ENCODE measurements around the gene LRMDA.

Gene LRMDA

DNA sequence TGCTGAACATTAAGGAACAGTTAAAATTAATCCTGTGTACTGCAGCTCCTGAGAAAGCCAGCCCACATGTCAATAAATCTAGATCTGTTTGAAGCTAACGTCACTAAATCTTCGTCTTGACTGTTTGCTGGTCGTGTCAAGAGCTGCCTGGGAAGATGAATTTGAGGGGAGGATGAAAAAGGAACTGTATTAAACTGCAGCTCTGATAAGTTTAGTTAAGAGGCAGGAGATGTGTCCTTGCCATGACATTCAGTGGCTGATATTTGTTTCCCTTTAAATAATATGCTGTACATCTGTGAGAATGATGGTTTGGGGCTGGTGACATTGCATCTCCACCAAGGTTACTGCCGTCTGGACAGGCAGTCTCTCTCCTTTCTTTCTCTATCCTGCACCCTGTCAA, 435.3 kb downstream of the LRMDA start:
- no peak overlapping the region for H3K27ac ChIP-seq (ENCODE audit: extremely low read depth, low read depth, low read length)
- TF ChIP-seq ZNF510 (tag by site-specific recombination; IDR thresholded peaks at IDR 0.05; ENCODE audit: insufficient replicate concordance) (no peak), ZNF776 (tag by site-specific recombination; IDR thresholded peaks at IDR 0.05; ENCODE audit: borderline replicate concordance) (no peak), ZNF324 (tag by site-specific recombination; IDR thresholded peaks at IDR 0.05) (no peak), TRIM28 (IDR thresholded peaks at IDR 0.05; ENCODE audit: borderline replicate concordance, low read length) (no peak), ZNF777 (tag by site-specific recombination; IDR thresholded peaks at IDR 0.05; ENCODE audit: borderline replicate concordance) (no peak), ZNF560 (tag by site-specific recombination; IDR thresholded peaks at IDR 0.05; ENCODE audit: borderline replicate concordance) (no peak), KLF16 (tag by site-specific recombination; IDR thresholded peaks at IDR 0.05) (no peak), TCF7L2 (IDR thresholded peaks at IDR 0.05; ENCODE audit: borderline replicate concordance, low read depth, low read length) (no peak), RBAK (tag by site-specific recombination; IDR thresholded peaks at IDR 0.05) (no peak), ZNF677 (tag by site-specific recombination; IDR thresholded peaks at IDR 0.05) (no peak), ZNF626 (tag by site-specific recombination; IDR thresholded peaks at IDR 0.05) (no peak), ZNF146 (tag by site-specific recombination; IDR thresholded peaks at IDR 0.05) (no peak), ZNF549 (tag by site-specific recombination; IDR thresholded peaks at IDR 0.05) (no peak), ZNF214 (tag by site-specific recombination; IDR thresholded peaks at IDR 0.05; ENCODE audit: borderline replicate concordance) (no peak), ZNF266 (tag by site-specific recombination; IDR thresholded peaks at IDR 0.05; ENCODE audit: low read depth) (no peak)
- ChIA-PET CTCF (interaction anchor here (0.8 kb wide), 1 partner anchor 32 kb away, joined by 3 read pairs; no protein-coding TSS in a partner anchor), POLR2A (no interaction called here)
- no peaks in the 10 kb centered on the region for H3K4me1 ChIP-seq (ENCODE audit: control insufficient read depth, insufficient read depth, low read length)
- no peaks in the 10 kb centered on the region for H3K9me3 ChIP-seq (ENCODE audit: control insufficient read depth, insufficient read depth, low read depth, low read length)
- H3K4me3 ChIP-seq (ENCODE audit: low read depth, low read length), result no peak overlapping the region
- no peaks in the 10 kb centered on the region for H3K36me3 ChIP-seq (ENCODE audit: control insufficient read depth in 2 of 2, insufficient read depth in 1 of 2, low read length in 2 of 2)

DNA sequence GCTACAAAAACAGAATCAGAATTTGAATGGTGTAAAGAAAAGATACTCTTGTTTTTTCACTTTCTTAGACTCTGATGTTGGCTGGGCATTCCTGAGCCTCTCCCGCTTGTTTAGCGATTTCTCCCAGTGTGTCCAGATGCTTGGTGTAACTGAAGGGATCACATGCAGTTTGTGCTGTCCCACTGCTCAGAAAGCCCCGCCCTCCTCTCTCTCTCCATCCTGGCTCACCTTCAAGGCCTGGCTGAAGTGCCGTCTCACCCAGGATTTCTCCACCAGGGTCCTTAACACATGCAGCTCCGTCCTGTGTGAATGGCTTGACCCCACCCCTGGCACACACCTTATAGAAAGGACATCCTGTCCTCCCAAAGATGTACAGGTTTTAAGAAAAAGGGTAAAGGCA, 437.1 kb downstream of the LRMDA start:
- Histone ChIP-seq H3K9me3 (ENCODE audit: control insufficient read depth, insufficient read depth, low read depth, low read length) (no peaks in the 10 kb centered on the region), H3K36me3 (ENCODE audit: control insufficient read depth in 2 of 2, insufficient read depth in 1 of 2, low read length in 2 of 2) (no peaks in the 10 kb centered on the region), H3K4me3 (ENCODE audit: low read depth, low read length) (no peak overlapping the region), H3K27ac (ENCODE audit: extremely low read depth, low read depth, low read length) (no peak overlapping the region), H3K4me1 (ENCODE audit: control insufficient read depth, insufficient read depth, low read length) (no peaks in the 10 kb centered on the region)
- ChIA-PET POLR2A (no interaction called here), CTCF (interaction anchor here (0.7 kb wide), 1 partner anchor 42 kb away, joined by 3 read pairs; no protein-coding TSS in a partner anchor)
- TF ChIP-seq ZNF747 (tag by site-specific recombination; IDR thresholded peaks at IDR 0.05) (no peak), ZNF624 (tag by site-specific recombination; IDR thresholded peaks at IDR 0.05) (no peak), ZNF184 (tag by site-specific recombination; IDR thresholded peaks at IDR 0.05) (no peak), ZNF701 (tag by site-specific recombination; IDR thresholded peaks at IDR 0.05) (no peak), ZNF19 (tag by site-specific recombination; IDR thresholded peaks at IDR 0.05; ENCODE audit: low read depth) (no peak), KLF10 (tag by site-specific recombination; IDR thresholded peaks at IDR 0.05) (no peak), RBAK (tag by site-specific recombination; IDR thresholded peaks at IDR 0.05) (no peak), KLF9 (tag by site-specific recombination; IDR thresholded peaks at IDR 0.05; ENCODE audit: low read depth) (no peak), ZFP37 (tag by site-specific recombination; IDR thresholded peaks at IDR 0.05) (no peak), ZNF223 (tag by site-specific recombination; IDR thresholded peaks at IDR 0.05) (no peak), ZNF214 (tag by site-specific recombination; IDR thresholded peaks at IDR 0.05; ENCODE audit: borderline replicate concordance) (no peak)
- TF ChIP-seq, protein P1, sequence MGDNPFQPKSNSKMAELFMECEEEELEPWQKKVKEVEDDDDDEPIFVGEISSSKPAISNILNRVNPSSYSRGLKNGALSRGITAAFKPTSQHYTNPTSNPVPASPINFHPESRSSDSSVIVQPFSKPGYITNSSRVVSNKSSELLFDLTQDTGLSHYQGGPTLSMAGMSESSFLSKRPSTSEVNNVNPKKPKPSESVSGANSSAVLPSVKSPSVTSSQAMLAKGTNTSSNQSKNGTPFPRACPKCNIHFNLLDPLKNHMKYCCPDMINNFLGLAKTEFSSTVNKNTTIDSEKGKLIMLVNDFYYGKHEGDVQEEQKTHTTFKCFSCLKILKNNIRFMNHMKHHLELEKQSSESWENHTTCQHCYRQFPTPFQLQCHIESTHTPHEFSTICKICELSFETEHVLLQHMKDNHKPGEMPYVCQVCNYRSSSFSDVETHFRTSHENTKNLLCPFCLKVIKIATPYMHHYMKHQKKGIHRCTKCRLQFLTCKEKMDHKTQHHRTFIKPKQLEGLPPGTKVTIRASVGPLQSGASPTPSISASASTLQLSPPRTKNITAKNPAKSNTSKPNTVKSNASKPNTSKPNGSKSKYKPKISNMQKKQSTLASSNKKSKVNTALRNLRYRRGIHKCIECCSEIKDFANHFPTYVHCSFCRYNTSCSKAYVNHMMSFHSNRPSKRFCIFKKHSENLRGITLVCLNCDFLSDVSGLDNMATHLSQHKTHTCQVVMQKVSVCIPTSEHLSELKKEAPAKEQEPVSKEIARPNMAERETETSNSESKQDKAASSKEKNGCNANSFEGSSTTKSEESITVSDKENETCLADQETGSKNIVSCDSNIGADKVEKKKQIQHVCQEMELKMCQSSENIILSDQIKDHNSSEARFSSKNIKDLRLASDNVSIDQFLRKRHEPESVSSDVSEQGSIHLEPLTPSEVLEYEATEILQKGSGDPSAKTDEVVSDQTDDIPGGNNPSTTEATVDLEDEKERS (tag by site-specific recombination; IDR thresholded peaks at IDR 0.05), result no peak
- TF ChIP-seq, protein P2, sequence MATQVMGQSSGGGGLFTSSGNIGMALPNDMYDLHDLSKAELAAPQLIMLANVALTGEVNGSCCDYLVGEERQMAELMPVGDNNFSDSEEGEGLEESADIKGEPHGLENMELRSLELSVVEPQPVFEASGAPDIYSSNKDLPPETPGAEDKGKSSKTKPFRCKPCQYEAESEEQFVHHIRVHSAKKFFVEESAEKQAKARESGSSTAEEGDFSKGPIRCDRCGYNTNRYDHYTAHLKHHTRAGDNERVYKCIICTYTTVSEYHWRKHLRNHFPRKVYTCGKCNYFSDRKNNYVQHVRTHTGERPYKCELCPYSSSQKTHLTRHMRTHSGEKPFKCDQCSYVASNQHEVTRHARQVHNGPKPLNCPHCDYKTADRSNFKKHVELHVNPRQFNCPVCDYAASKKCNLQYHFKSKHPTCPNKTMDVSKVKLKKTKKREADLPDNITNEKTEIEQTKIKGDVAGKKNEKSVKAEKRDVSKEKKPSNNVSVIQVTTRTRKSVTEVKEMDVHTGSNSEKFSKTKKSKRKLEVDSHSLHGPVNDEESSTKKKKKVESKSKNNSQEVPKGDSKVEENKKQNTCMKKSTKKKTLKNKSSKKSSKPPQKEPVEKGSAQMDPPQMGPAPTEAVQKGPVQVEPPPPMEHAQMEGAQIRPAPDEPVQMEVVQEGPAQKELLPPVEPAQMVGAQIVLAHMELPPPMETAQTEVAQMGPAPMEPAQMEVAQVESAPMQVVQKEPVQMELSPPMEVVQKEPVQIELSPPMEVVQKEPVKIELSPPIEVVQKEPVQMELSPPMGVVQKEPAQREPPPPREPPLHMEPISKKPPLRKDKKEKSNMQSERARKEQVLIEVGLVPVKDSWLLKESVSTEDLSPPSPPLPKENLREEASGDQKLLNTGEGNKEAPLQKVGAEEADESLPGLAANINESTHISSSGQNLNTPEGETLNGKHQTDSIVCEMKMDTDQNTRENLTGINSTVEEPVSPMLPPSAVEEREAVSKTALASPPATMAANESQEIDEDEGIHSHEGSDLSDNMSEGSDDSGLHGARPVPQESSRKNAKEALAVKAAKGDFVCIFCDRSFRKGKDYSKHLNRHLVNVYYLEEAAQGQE (tag by site-specific recombination; IDR thresholded peaks at IDR 0.05), result no peak
- TF ChIP-seq, protein P3, sequence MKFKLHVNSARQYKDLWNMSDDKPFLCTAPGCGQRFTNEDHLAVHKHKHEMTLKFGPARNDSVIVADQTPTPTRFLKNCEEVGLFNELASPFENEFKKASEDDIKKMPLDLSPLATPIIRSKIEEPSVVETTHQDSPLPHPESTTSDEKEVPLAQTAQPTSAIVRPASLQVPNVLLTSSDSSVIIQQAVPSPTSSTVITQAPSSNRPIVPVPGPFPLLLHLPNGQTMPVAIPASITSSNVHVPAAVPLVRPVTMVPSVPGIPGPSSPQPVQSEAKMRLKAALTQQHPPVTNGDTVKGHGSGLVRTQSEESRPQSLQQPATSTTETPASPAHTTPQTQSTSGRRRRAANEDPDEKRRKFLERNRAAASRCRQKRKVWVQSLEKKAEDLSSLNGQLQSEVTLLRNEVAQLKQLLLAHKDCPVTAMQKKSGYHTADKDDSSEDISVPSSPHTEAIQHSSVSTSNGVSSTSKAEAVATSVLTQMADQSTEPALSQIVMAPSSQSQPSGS (tag by site-specific recombination; IDR thresholded peaks at IDR 0.05; ENCODE audit: low read depth), result no peak
- TF ChIP-seq, protein P4, sequence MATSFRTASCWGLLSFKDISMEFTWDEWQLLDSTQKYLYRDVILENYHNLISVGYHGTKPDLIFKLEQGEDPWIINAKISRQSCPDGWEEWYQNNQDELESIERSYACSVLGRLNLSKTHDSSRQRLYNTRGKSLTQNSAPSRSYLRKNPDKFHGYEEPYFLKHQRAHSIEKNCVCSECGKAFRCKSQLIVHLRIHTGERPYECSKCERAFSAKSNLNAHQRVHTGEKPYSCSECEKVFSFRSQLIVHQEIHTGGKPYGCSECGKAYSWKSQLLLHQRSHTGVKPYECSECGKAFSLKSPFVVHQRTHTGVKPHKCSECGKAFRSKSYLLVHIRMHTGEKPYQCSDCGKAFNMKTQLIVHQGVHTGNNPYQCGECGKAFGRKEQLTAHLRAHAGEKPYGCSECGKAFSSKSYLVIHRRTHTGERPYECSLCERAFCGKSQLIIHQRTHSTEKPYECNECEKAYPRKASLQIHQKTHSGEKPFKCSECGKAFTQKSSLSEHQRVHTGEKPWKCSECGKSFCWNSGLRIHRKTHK (tag by site-specific recombination; IDR thresholded peaks at IDR 0.05), result no peak
